IPS-20b (cell line): ENCODE data around the gene CDON.
"Not testable (repeated sequence)": the region's sequence is repeated elsewhere in the genome, so short reads cannot be mapped to it uniquely, and the experiment has no call there.

Source experiments
- H3K27ac ChIP-seq: one replicate; pipeline ENCODE4 v1.5.1; 2013; ENCODE audit warnings: low read length
- H3K27me3 ChIP-seq: 2 replicates; pipeline ENCODE4 v1.6.1; 2013; ENCODE audit warnings: mild to moderate bottlenecking, low read length, inconsistent platforms; ENCODE audit not compliant: insufficient read depth
- H3K36me3 ChIP-seq: 2 replicates; pipeline ENCODE4 v1.6.1; 2013; ENCODE audit warnings: low read depth, mild to moderate bottlenecking, inconsistent platforms, low read length, moderate library complexity; ENCODE audit not compliant: insufficient read depth
- H3K4me1 ChIP-seq: 2 replicates; pipeline ENCODE4 v1.6.1; 2013; ENCODE audit warnings: mild to moderate bottlenecking, control low read depth, inconsistent platforms, low read length, moderate library complexity; ENCODE audit not compliant: insufficient read depth
- H3K4me3 ChIP-seq: 2 replicates; pipeline ENCODE4 v1.5.1; 2013; ENCODE audit warnings: mild to moderate bottlenecking, low read length, inconsistent platforms
- H3K9ac ChIP-seq: 2 replicates; pipeline ENCODE4 v1.6.1; 2013; ENCODE audit warnings: low read depth, mild to moderate bottlenecking, inconsistent platforms, low read length, moderate library complexity
- H3K9me3 ChIP-seq: 2 replicates; pipeline ENCODE4 v1.6.1; 2013; ENCODE audit warnings: mild to moderate bottlenecking, low read depth, low read length, inconsistent platforms; ENCODE audit not compliant: insufficient read depth

CDON gene

GRCh38 chr11:125924384-125925007, 138.2 kb downstream of the CDON start:
- H3K4me3 ChIP-seq = no peak overlapping the region
- H3K27me3 ChIP-seq = no peaks in the 10 kb centered on the region
- no peaks in the 10 kb centered on the region for H3K36me3 ChIP-seq
- no peak overlapping the region for H3K27ac ChIP-seq
- no peak overlapping the region for H3K9ac ChIP-seq
- no peaks in the 10 kb centered on the region for H3K9me3 ChIP-seq
- H3K4me1 ChIP-seq = no peaks in the 10 kb centered on the region

GRCh38 chr11:125923633-125924032, 139.0 kb downstream of the CDON start:
- Histone ChIP-seq H3K27me3 (no peaks in the 10 kb centered on the region), H3K4me3 (no peak overlapping the region), H3K4me1 (no peaks in the 10 kb centered on the region), H3K36me3 (no peaks in the 10 kb centered on the region), H3K27ac (no peak overlapping the region), H3K9me3 (no peaks in the 10 kb centered on the region), H3K9ac (no peak overlapping the region)

GRCh38 chr11:125923012-125923579, 139.6 kb downstream of the CDON start:
- Histone ChIP-seq H3K4me3 (no peak overlapping the region), H3K36me3 (no peaks in the 10 kb centered on the region), H3K9me3 (no peaks in the 10 kb centered on the region), H3K9ac (no peak overlapping the region), H3K4me1 (no peaks in the 10 kb centered on the region), H3K27ac (no peak overlapping the region), H3K27me3 (no peaks in the 10 kb centered on the region)

- Histone ChIP-seq H3K36me3 (no peaks in the 10 kb centered on the region), H3K27ac (no peak overlapping the region), H3K9ac (no peak overlapping the region), H3K4me3 (no peak overlapping the region), H3K9me3 (no peaks in the 10 kb centered on the region), H3K4me1 (no peaks in the 10 kb centered on the region), H3K27me3 (no peaks in the 10 kb centered on the region)
Measured at GRCh38 chr11:125922156-125922555, 140.5 kb downstream of the CDON start.

- no peak overlapping the region for H3K27ac ChIP-seq
- no peaks in the 10 kb centered on the region for H3K9me3 ChIP-seq
- H3K27me3 ChIP-seq = no peaks in the 10 kb centered on the region
- H3K9ac ChIP-seq = no peak overlapping the region
- H3K36me3 ChIP-seq = no peaks in the 10 kb centered on the region
- H3K4me1 ChIP-seq = no peaks in the 10 kb centered on the region
- H3K4me3 ChIP-seq = no peak overlapping the region
Measured at GRCh38 chr11:125921042-125921441, 141.6 kb downstream of the CDON start.

- Histone ChIP-seq H3K27me3 (no peaks in the 10 kb centered on the region), H3K36me3 (no peaks in the 10 kb centered on the region), H3K27ac (no peak overlapping the region), H3K4me1 (no peaks in the 10 kb centered on the region), H3K9me3 (no peaks in the 10 kb centered on the region), H3K4me3 (no peak overlapping the region), H3K9ac (no peak overlapping the region)
Measured at GRCh38 chr11:125918140-125918840, 144.4 kb downstream of the CDON start.

GRCh38 chr11:125916683-125917347, 145.9 kb downstream of the CDON start:
- Histone ChIP-seq H3K4me3 (no peak overlapping the region), H3K36me3 (no peaks in the 10 kb centered on the region), H3K4me1 (no peaks in the 10 kb centered on the region), H3K27me3 (no peaks in the 10 kb centered on the region), H3K9ac (no peak overlapping the region), H3K9me3 (no peaks in the 10 kb centered on the region), H3K27ac (no peak overlapping the region)

- not testable (repeated sequence) for H3K4me1 ChIP-seq, H3K4me3 ChIP-seq, H3K27ac ChIP-seq, H3K27me3 ChIP-seq, H3K36me3 ChIP-seq, H3K9me3 ChIP-seq, H3K9ac ChIP-seq
Measured at GRCh38 chr11:125914601-125915000, 148.1 kb downstream of the CDON start.

GRCh38 chr11:125910226-125910849, 152.3 kb downstream of the CDON start:
- peaks cover 7% of the 10 kb centered on the region; the same call in 1 of the 2 replicates for H3K36me3 ChIP-seq
- no peak overlapping the region for H3K4me3 ChIP-seq
- H3K4me1 ChIP-seq = no peaks in the 10 kb centered on the region
- H3K9me3 ChIP-seq = no peaks in the 10 kb centered on the region
- no peak overlapping the region for H3K9ac ChIP-seq
- no peak overlapping the region for H3K27ac ChIP-seq
- H3K27me3 ChIP-seq = peaks cover 7% of the 10 kb centered on the region
